Activated CD4-positive, alpha-beta T cell treated with anti-CD3 and anti-CD28 coated beads for 24 hours (primary cell): ENCODE results near the gene BNIP3.
"Not testable (repeated sequence)": the region's sequence is repeated elsewhere in the genome, so short reads cannot be mapped to it uniquely, and the experiment has no call there.

ENCODE experiments used
- DNase-seq, 2 donors: peaks; one replicate each; pipeline ENCODE4 v3.0.0-alpha.2; 2020; ENCODE audit warnings: low read depth in 2 of 2

BNIP3 gene

DNA sequence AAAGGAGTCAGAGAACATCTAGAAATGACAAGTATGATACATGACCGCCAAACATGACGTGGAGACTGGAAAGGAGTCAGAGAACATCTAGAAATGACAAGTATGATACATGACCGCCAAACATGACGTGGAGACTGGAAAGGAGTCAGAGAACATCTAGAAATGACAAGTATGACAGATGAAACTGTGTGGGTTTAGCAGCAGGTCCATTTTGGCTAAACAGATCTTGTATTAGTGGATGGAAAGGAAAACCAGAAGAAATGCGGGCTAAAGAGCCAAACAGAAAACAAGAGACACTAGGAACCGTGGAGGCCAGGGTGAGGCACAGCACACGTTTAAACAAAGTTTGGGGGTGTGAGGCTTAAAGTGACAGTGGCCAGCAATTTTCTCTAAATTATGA, 31.8 kb downstream of the BNIP3 start:
- DNase-seq = not testable (repeated sequence)

DNA sequence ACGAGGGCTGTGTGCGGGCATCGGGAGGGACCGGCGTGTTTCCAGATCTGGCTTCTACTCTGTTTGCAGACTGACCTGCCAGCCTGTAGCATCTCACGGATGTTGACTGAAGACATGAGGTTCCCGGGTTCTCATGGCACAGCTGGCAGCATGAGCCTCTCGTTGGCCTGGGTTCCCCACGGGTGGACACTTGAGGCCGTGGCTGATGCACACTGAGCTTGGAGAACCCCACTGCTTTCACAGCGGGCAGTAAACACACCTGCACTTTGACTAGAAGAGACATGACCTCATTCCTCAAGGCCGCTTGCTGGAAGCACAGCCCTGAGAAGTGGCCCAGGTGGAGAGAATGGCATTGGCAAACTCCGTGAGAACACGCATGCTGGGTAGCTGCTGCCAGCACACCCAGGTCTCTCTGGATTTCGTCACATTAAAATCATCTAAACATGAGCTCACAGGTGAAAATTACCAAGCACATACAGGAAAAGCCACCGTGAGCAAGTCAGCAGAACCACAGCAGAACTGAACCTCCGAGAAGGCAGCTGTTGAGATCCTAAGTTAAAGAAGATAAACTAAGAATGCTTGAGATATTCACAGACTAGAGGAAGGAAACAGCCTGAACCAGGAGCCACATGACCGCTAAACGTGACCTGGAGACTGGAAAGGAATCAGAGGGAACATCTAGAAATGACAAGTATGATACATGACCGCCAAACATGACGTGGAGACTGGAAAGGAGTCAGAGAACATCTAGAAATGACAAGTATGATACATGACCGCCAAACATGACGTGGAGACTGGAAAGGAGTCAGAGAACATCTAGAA, 32.5 kb downstream of the BNIP3 start:
- no peak for DNase-seq

DNA sequence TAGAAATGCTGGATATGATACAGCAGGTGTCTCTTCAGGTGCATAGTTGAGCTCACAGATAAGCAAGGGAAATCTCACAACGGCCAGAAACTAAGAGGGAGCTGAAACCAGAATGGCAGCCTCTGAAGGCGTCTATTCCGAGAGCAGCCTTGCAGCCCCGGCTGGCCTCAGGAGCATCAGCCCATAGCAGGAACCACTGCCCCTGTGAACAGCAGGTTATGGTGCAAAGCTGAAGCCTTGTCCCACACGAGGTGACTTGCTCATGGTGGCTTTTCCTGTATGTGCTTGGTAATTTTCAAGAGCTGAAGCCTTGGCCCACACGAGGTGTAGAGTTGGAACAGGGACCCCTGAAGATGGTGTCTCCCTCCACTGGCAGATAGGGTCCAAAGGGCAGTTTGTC, 33.2 kb downstream of the BNIP3 start:
- DNase-seq = no peak

DNA sequence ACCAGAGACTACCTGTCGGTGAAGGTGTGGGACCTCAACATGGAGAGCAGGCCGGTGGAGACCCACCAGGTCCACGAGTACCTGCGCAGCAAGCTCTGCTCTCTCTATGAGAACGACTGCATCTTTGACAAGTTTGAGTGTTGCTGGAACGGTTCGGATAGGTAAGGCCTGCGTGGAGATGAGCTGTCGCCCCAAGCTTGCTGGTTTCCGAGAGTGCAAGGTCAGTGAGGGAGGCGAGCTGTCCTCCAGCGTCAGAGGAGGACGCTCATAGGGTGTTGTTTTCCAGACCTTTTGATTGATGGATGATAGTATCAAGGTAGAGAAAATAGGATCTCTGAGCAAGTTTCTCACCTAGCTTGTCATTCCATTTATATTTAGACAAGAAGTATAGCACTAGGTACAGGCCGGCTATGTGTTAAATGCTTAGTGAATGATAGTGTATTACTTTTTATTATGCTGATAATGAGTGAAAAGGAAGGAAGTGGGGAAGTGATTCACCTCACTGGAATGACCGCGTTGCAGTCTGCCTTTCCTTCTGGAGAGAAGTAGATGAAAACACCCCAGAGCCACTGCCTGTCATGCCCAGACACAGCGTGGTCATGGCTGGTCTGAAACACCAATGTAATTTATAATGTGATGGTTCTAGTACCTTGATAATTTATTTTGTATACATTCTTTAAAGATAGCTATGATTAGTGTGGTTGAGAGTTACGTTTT, 33.9 kb downstream of the BNIP3 start:
- no peak for DNase-seq

DNA sequence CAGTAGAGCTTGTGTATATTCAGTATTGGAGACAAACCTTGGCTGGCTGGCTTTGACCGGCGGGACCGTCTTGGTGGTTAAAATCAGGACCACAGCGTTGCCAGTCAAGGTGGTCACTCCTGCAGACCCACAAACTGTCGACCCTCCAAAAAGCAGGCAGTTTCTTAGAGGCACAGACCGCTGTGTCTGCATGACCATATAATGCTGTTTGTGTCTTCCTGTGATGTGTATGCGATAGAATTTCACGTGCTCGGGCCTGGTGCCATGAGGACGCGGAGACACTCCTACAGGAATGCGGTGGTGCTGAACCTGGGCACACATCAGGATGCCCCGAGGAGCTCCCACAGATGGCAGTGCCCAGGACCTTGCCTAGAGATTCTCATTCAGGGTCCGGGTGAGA, 34.8 kb downstream of the BNIP3 start:
- DNase-seq = no peak

DNA sequence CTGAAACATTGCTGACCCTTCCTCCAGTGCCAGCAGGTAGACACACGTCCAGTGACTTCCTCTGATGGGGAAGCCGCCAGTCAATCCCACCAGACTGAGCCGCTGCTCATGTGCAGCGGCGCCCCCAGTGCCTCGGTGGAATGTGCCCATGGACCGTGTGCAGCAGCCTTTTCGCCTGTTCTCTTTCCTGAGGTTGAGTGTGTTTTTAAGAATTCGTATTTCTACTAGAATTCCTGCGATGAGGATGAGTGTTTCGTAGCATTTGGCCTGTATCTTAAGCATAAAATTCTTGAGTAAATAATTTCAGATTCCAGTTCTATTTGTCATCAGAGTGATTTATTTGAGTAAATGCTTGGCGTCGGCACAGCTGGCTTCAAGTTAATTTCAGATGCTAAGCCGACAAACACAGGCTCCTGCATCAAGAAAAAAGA, 35.4 kb downstream of the BNIP3 start:
- DNase-seq = no peak

DNA sequence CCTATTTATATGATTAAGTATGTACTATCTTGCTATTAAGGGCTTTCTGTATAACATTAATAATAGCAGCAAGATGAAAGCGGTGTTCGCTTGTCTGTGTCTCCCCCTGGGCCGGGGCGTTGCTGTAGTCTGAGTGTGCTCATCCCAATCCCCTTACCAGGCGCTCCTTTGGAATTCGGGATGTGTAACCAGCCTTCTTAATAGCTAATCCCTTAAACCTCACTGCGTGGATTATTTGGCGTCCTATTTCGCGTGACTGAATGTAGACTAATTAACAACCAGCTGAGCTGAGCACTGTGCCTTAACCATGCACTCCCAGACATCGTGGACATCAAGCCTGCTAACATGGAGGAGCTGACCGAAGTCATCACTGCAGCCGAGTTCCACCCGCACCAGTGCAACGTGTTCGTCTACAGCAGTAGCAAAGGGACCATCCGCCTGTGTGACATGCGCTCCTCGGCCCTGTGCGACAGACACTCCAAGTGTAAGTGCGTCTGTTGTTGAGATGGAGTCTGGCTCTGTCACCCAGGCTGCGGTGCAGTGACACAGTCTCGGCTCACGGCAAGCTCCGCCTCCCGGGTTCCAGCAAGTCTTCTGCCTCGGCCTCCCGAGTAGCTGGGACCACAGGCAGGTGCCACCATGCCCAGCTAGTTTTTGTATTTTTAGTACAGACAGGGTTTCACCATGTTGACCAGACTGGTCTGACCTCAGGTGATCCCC, 36.6 kb downstream of the BNIP3 start:
- DNase-seq = no peak

DNA sequence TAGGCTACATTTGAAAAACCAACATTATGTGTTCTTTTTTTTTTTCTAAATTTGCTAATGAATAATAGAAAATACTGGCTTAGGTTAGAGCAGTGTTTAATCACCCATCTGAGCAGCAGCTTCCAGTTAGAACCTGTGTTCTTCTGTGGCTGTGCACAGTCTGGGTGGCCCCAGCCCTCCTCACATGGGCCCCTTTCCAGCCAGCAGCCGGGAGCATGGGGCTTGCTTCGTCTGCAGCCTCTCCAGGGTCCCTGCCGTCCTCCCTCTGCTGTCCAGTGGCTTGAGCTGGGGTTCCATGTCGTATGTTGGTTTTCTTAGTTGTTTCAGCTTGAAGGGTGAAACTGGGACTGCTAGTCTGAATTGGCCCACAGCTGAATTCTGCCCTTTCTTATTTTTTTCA, 37.3 kb downstream of the BNIP3 start:
- DNase-seq = no peak

DNA sequence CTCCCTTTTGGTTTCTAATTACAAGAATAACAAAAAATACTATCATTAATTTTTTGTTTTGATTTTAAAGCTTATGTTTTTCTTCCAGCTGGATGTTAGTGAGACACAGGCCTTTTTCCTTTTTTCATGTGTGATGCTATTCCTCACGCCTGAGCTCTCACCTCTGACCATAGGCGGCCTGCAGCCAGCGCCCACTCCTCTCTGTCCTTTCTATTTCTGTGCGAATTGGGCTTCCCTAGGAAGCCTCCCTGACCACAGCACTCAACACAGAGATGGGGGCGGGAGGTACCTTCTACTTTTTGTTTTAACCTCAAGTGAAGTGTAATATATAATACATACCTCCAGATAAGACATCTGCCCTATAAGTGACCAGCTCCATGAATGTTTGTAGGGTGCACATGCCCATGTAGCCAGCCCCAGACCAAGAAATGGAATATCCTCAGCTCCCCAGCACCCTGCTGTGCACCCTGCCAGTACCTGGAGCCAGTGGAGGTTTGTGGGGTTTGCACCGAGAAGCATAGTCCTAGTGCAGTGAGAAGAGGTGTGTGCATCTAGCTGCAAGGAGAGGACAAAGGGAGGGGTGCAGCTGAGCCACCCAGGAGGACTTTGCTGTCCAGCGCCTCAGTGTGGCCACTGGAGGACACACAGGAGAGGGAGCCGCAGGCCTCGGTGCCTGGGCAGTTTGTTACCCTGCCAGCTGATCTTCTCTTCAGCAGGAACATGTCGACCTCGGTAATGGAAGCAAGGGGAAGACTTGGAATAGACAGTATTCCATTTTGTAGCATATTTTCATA, 38.5 kb downstream of the BNIP3 start:
- no peak for DNase-seq

DNA sequence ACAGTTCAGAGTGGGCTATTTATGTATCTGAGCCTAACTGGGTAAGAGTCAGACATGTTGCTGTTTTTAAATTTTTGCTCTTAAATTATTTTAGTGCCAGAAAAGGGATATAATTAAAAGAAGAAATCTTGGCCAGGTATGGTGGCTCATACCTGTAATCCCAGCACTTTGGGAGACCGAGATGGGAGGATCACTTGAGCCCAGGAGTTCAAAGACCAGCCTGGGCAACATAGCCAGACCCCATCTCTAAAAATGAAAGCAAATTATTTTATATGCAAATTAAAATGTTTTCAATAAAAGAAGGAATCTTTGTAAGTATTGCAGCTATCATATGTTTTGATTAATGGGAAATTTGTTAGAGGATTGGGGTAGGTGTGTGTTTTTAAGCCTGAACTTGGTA, 39.3 kb downstream of the BNIP3 start:
- DNase-seq = no peak

DNA sequence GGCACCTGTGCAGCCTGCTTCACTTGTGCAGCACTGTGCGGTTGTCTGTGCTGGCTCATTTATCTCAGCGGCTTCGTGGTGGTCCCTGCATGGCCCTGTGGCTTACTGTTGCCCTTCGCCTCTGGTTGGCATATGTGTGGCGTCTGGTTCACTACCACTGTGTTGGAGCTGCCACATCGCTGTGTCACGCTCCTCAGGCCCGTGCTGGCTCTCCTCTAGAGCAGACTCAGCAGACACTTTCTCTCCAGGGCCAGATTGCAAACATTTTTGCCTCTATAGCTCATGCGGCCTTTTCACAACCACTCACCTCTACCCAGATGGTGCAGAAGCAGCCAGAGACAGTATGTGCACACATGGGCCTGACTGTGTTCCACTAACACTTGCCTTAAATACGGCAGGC, 43.0 kb downstream of the BNIP3 start:
- DNase-seq = no peak

DNA sequence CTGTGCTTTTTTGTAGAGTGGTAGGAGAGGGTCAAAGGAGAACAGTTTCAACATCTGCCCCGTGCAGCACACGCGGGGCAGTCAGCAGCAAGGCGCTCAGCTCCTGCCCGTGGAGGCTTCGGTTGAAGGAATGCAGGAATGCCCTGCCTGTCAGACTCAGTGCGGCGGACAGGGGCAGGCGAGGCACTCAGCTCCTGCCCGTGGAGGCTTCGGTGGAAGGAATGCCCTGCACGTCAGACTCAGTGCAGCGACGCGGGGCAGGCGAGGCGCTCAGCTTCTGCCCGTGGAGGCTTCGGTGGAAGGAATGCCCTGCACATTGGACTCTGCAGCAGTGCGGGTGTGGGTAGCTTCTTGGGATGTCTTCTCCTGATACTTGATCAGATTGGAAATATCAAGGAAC, 43.9 kb downstream of the BNIP3 start:
- DNase-seq = no peak

DNA sequence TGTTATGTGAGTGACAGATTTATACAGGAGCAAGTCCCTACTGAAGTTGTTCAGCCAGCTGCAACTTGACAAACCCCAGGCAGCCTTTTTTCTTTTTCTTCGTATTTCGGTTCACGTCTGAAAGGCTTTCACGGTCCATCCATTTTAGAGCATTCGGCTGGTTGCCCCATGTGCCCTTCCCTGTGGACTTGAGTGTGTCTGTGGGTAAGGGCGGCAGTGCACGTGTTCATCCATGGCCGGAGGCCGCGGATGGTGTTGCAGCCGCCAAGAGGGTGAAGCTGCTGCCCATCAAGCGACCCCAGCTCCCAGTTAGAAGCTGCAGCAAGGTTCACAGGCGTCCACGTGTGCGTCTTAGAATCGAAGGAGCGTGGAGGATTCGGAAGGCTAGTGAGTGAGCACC, 45.0 kb downstream of the BNIP3 start:
- no peak for DNase-seq

DNA sequence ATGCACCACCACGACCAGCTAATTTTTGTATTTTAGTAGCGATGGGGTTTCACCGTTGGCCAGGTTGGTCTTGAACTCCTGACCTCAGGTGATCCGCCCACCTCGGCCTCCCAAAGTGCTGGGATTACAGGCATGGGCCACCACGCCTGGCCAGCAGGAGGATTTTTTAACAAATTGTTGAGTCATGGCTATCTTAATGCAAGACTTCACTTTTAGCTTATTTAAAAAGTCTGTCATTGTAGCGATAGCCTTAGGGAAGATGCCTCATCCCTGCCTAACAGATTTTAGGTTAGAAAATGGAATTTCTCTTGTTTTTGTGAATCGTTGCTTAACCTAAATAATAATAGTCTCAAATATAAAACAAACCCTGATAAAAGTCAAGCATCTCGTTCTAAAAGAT, 45.4 kb downstream of the BNIP3 start:
- DNase-seq = no peak

DNA sequence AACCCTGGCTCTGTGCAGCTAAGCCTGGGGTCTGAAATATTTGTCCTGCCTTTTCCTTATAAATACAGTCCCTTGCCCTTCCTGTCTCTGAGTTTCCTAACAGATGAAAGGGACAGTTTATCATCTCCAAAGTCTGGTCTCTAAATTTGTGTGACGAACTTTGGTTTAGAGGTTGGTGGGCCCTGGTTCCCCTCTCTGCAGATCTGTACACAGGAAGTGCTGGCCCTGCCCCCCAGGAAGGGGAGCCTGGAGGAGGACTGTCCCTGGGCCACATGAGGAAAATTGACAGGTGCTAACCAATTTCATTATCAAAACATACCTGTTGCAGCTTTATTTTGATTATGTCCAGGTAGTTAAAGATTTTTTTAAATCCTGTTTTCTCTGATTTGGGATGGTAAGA, 46.5 kb downstream of the BNIP3 start:
- DNase-seq = no peak

DNA sequence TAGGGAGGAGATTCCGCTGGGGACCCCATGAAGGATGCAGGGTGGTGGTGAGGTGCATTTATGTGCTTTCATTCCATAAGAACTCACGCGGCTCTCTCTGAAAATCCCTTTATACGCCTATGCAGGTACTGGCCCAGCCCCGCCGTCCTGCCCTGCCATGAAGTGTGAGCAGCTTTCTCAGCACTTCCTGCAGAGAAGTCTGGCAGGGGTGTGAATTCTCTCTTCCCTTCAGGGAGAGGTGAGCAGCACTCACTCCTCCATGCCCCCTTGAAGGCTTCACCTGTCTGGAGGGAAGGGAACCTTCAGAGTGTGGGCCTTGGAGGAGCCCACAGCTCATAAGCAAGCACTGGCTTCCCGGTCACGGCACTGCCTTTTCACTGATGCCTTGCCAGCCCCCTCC, 47.0 kb downstream of the BNIP3 start:
- no peak for DNase-seq

DNA sequence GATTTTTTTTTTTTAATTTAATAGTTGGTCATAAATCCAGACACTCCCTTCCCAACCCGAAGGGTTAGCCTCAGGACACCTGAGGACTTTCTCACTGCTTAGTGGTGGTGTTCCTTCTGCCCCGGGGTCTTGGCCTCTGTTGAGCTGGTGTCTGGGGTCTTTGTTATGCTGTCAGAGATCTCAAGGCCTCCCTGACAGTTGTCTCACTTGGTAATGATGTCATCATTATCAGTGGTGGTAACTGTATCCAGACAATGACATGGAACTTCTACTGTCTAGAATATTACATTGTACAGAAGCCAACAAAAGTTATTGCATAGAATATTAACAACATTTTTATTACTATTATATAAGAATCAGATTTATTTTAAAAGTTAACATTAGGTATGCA, 48.0 kb downstream of the BNIP3 start:
- DNase-seq = no peak

DNA sequence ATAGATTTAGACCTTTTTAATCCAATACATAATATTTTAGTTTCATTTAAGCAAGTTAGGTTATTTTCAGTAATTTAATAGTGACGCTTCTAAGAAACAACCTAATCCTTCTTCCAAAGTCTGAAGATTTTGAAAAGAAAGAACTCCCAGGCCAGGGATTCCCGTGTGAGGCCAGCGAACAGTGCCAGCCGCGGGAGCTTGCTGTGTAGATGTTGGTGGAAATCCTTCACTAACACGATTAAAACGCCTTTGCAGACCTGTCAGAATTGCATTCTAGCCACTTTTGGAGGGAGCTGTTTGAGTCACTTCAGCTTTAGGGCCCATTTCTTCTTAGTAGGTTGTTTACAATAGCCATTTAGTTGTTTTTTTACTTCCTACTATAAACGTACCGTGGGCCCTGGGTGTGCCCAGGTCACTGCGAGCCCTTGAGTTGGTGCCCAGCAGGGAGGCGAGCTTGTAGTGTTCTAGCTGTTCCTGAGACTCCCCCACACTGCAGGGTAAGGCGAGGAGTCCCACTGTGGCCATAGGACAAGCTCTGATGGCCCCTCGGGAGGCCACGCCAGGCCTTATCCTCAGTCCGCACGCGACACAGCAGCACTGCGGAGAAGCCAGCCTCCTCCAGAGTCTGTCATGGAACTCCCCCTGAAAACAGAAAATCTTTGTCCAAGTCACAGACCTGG, 48.6 kb downstream of the BNIP3 start:
- DNase-seq = no peak

DNA sequence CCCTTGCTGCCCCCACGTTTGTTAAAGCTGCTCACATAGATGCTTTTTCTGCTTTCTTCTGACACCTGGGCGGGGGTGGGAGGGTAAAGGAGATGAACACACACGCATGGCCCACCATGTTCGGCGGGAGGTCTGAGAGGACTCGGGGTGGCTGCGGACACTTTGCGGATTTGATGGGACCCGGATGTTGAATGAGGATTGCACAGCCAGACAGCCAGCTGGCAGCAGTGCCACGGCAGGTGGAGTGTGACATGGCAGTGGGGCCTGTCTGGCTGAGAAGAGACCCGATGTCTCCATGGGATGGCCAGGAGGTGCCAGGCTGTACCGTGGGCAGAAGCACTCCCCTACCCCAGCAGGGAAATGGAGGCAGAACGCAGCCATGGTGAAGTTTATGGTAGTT, 49.7 kb downstream of the BNIP3 start:
- no peak for DNase-seq

DNA sequence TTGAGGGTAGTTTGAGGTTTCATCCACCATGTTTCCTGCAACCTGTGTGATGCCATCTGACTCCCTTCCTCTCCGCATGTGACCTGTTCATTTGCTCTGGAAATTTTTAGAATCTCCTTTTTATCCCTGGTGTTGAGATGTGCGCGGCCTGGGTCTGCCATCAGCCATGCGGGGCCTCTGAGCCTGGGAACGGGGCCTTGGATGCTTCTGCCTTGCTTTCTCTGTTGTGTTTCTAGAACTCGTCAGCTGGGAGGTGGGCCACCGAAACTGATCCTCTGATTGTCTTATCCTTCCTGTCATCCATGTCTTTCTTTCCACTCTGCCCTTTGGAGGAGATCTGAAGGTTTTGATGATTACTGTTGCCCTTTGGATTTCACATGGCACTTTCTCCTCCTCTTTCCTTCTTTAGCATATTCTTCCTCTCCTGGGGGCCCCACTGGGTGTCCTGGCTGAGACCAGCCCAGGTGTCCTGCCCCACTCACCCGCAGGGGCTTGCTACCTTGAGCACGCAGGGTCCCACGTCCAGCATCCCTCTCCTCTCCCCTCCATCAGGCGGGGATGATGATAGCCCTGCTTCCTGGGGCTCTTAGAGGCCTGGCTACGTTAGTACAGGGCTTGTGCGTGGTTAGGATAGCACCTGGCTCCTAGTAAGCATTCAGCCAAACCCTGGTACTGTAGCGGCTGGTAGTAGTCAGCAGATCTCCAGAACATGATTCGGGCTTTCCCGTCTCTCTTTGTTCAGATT, 51.0 kb downstream of the BNIP3 start:
- DNase-seq = no peak

DNA sequence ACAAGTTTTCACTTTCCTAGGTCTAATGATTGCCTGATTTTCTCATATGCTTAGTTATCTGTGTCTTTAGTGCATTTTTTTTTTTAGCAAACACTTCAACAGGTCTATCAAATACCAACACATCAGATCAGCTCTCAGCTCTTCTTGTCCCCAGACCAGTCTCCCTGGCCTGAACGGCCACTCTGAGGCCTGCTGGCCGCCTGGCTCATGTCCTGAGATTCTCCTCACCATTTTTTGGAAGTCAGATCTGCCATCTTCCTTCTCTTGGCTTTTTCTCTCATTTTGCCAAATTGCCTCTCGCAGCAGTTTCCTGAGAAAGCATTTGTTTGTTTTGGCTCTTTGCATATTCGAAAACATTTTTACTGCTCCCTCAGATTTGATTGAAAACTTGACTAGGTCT, 51.6 kb downstream of the BNIP3 start:
- no peak for DNase-seq
